Right cardiac atrium (tissue), 5 donors: ENCODE results near the gene TRIM63. TPM values are rescaled to one million over a fixed set of nuclear protein-coding genes. Genes with fewer than 3 reads are reported as not detected.

Experiments
- ATAC-seq, 2 donors: fragments of 200-7000 bp; cut with Tn5 transposase; one replicate each; pipeline versions ENCODE4 v1.8.0 to v1.9.1; 2020; ENCODE audit warnings: moderate library complexity in 2 of 2, mild to moderate bottlenecking in 1 of 2
- DNase-seq, 3 donors: peaks; one replicate each; pipeline ENCODE4 v3.0.0-alpha.2; 2020
- H3K27ac ChIP-seq: one replicate; pipeline ENCODE4 v1.5.1; 2013; ENCODE audit warnings: mild to moderate bottlenecking, low read length, control low read depth, moderate library complexity
- H3K27me3 ChIP-seq: one replicate; pipeline ENCODE4 v1.6.1; 2013; ENCODE audit not compliant: control insufficient read depth, insufficient read depth
- H3K4me1 ChIP-seq: one replicate; pipeline ENCODE4 v1.6.1; 2013; ENCODE audit warnings: low read length; ENCODE audit not compliant: control insufficient read depth, insufficient read depth
- H3K4me3 ChIP-seq: one replicate; pipeline ENCODE4 v1.5.1; 2013; ENCODE audit warnings: low read length, control low read depth
- H3K9me3 ChIP-seq: one replicate; pipeline ENCODE4 v1.6.1; 2013; ENCODE audit warnings: low read length; ENCODE audit not compliant: control insufficient read depth
- WGBS: extraction: QIAGEN DNeasy Blood & Tissue Kit; methylation state at CpG from one replicate; pipeline ENCODE4 v1.1.7; 2013; 5-methylcytosine and 5-hydroxymethylcytosine counted together
- intact Hi-C, 4 donors: fragments of 100-400 bp; cut with DNase I; formaldehyde crosslinking; loops; one replicate each; pipeline versions ENCODE4 v1.11.0 to v1.14.0; 2022 to 2023
- polyA plus RNA-seq: library from polyadenylated mRNA; stranded (reverse); fragments of 200-250 nt; gene quantifications from one replicate; pipeline ENCODE4 v1.2.3, GENCODE V29; 2013
- total RNA-seq, 4 donors: library from RNA; stranded (reverse); fragmentation: NEBNext Ultra II Directional; extraction: Animal tissue kit (Norgen Biotek cat#: 25700); gene quantifications; one replicate each; pipeline ENCODE4 v1.2.1, GENCODE V29; 2021
- donor health status: healthy with polysubstance abuse.
- donor health status: DM: no; HTN: yes; CAD: no.
- donor health status: DM: no; HTN: no; CAD: no.
- donor health status: DM: no; HTN: yes; CAD: no; lungs with severe emphysema.
- donor health status: DM: yes; HTN: yes; CAD: no.

The TRIM63 gene
- total and polyA plus RNA-seq, 5 donors, result 121 to 194 (median 163) TPM

DNA sequence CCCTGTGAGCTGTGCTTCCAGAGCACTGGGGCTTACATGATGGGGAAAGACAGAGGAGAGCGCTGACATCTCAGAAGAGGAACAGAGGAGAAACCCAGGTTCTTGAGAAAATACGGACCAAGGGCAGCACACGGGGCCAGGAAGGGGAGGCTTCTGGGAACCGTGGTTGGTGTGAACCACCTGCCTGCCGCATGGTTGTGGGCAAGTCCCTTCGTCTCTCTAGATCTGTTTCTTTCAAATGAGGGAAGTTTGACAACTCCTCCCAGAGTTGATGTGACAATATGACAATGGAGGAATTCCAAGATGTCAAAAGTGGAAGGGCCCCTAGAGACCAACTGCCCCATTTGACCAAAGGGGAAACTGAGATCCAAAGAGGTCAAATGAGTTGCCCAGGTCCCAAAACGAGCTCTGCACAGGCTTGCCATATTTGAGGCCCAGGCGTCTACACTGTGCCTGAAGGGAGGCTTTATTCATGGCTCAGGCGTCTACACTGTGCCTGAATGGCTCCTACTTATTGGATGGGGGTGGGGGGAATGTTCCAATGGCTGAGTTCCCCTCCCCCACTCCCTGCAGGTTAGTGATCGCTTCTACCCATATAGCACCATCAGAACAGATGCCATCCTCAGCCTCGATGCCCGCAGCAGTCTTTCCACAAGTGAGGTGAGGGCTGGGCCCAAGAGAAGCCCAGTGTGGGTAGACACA is 34.6 kb downstream of the TRIM63 start:
- H3K27ac ChIP-seq, result no peak overlapping the region
- DNase-seq (no peak), ATAC-seq (no peak)
- H3K4me1 ChIP-seq, result no peaks in the 10 kb centered on the region
- 84% methylated on average over 12 of the region's 12 CpGs for WGBS
- no peak overlapping the region for H3K4me3 ChIP-seq
- H3K27me3 ChIP-seq, result no peaks in the 10 kb centered on the region
- H3K9me3 ChIP-seq, result no peaks in the 10 kb centered on the region
- intact Hi-C loops, result loop anchor here in 3 of 4 donors (5.0 to 10.0 kb wide), 3 partner anchors 112 to 1328 kb away; no protein-coding TSS in a partner anchor

DNA sequence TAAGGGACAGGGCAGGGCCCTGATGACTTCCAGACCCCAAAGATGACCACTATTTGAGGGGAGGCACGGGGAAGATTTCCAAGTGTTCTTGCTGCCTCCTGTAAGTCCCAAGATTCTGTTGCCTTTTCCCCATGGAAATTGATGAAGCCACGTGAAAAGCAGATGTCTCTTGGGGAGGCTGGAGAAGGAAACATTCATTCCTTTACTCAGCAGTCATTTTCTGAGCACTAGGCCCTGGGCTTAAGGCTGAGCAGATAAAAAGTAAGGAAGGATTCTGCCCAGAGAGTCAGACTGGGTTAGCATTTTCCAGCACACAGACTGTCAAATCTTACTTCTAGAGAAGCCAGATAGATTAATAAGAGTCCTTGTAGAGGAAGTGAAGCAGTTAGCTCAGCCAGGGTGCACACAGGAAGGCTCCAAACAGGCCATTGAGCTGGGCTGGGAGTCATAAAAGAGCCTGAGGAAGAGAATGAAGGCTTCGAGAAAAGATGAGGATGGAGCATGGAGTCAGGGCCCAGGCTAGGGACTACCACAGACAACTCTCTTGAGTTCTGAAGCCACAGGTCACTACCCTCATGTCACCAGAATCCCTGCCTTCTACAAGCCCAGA is 35.7 kb downstream of the TRIM63 start:
- H3K27ac ChIP-seq, result no peak overlapping the region
- DNase-seq, result no peak
- ATAC-seq, result no peak
- no peaks in the 10 kb centered on the region for H3K9me3 ChIP-seq
- no peak overlapping the region for H3K4me3 ChIP-seq
- no peaks in the 10 kb centered on the region for H3K27me3 ChIP-seq
- WGBS, result 62% methylated on average over 3 of the region's 3 CpGs
- intact Hi-C loops, result loop anchor here in 3 of 4 donors (5.0 to 10.0 kb wide), 3 partner anchors 113 to 1327 kb away; no protein-coding TSS in a partner anchor
- no peaks in the 10 kb centered on the region for H3K4me1 ChIP-seq

DNA sequence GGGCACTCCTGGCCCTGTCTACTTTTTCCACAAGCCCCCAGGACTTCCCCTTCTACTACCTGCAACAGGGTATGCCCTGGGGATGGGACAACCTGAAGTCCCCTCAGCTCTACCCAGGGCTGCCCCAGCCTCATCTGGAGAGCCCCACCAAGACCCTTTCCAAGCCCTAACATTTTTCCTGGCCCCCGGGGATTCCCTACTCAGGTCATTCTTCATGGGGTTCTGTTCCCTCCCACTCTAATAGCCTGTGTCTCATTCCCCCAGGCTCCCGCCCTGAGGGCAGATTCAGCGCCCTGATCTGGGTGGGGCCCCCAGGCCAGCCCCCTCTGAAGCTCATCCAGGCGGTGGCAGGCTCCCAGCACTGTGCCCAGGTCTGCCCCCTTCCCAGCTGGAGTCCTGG is 36.2 kb downstream of the TRIM63 start:
- no peaks in the 10 kb centered on the region for H3K9me3 ChIP-seq
- WGBS, result 88% methylated on average over 4 of the region's 4 CpGs
- H3K27ac ChIP-seq, result no peak overlapping the region
- ATAC-seq (no peak), DNase-seq (no peak)
- intact Hi-C loops, result loop anchor here in 3 of 4 donors (5.0 to 10.0 kb wide), 3 partner anchors 114 to 1326 kb away; no protein-coding TSS in a partner anchor
- H3K27me3 ChIP-seq, result no peaks in the 10 kb centered on the region
- H3K4me3 ChIP-seq, result no peak overlapping the region
- no peaks in the 10 kb centered on the region for H3K4me1 ChIP-seq

DNA sequence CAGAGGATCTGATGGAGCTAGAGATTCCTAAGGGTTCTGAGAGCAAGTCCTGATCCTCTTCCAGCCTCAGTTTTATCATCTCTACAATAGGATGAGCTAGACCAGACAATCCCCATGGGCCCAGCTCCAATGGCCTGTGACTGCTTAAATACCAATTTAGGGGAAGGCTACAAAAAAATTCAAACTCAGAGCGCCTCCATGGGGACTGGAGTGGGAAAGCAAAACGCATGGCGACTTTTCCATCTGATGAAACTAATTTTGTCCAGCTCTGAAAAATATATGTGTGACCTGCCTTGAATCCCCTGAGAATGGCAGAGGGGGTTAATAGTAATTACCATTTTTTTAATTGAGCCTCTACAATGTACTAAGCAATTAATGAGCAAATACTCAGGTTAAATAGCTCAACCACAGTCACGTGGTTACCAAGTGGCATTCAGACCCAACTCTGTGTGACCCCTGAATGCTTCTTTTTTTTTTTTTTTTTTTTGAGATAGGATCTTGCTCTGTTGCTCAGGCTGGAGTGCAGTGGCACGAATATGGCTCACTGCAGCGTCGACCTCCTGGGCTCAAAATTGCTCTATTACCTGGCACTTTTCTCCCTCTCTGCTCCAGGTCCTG is 37.5 kb downstream of the TRIM63 start:
- Histone ChIP-seq H3K27ac (no peak overlapping the region), H3K4me1 (no peaks in the 10 kb centered on the region), H3K27me3 (no peaks in the 10 kb centered on the region), H3K4me3 (no peak overlapping the region), H3K9me3 (no peaks in the 10 kb centered on the region)
- intact Hi-C loops, result loop anchor here in 3 of 4 donors (5.0 to 10.0 kb wide), 3 partner anchors 115 to 1325 kb away; no protein-coding TSS in a partner anchor
- DNase-seq (no peak), ATAC-seq (no peak)
- 82% methylated on average over 7 of the region's 7 CpGs for WGBS

DNA sequence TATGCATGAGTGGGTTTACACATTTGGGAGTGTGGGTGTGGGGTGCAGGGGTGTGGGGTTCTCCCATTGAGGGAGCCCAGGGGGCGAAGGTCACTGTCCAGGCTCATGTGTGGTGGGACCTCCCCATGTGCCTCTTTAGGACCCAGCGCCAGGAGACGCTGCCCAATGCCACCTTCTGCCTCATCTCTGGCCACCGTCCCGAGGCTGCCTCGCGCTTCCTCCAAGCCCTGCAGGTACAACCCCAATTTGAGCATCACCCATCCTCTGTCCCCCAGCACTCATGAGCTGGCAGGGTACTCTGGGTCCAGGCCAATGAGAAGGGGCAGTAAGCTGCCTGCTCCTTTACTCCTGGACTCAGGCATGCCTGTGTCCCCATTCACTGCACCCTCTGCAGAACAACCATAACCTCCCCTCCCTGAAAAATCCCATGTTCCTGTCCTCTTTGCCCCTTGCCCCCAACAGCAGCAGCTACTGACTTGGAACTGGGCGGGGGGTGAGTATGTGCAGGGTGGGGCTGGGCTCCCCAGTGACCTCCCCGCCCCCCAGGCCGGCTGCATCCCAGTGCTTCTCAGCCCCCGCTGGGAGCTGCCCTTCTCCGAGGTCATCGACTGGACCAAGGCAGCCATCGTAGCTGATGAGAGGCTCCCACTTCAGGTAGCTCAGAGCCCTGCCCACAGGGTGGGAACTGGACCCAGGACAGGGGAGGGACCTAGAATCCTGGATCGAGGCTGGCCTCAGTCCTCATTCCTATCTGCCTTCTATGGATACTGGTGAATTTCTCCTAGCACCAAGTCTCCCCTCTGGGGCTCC is 38.2 kb downstream of the TRIM63 start:
- Histone ChIP-seq H3K27ac (no peak overlapping the region), H3K4me1 (no peaks in the 10 kb centered on the region), H3K4me3 (no peak overlapping the region), H3K27me3 (no peaks in the 10 kb centered on the region), H3K9me3 (no peaks in the 10 kb centered on the region)
- DNase-seq, result no peak
- intact Hi-C loops, result no loop called here
- WGBS, result 76% methylated on average over 15 of the region's 15 CpGs
- ATAC-seq, result no peak

DNA sequence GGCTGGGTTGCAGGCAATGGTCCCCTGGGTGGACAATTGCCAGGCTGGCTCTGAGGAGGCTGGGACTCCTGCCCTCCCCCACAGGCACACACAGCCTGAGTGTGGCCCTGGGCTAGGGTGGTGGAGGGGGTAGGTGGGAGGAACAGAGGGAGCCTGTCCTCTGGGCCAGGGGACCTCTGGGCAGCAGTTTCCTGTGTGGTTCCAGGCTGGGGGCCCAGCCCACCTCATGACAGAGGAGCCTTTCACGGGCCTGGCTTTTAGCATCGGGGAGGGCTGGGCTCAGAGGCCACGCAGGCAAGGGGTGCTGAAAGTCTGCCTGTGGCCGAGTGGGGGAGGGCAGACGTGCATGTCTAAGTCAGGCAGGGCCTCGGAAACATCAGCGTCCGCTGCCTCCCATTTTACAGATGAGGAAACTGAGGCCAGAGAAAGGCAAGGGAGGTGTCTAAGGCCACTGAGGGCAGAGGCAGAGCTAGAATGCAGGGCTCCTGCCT is 38.9 kb downstream of the TRIM63 start:
- Histone ChIP-seq H3K27ac (no peak overlapping the region), H3K27me3 (no peaks in the 10 kb centered on the region), H3K9me3 (no peaks in the 10 kb centered on the region), H3K4me1 (no peaks in the 10 kb centered on the region), H3K4me3 (no peak overlapping the region)
- no peak for DNase-seq
- ATAC-seq, result no peak
- intact Hi-C loops, result no loop called here
- WGBS, result 73% methylated on average over 8 of the region's 8 CpGs

DNA sequence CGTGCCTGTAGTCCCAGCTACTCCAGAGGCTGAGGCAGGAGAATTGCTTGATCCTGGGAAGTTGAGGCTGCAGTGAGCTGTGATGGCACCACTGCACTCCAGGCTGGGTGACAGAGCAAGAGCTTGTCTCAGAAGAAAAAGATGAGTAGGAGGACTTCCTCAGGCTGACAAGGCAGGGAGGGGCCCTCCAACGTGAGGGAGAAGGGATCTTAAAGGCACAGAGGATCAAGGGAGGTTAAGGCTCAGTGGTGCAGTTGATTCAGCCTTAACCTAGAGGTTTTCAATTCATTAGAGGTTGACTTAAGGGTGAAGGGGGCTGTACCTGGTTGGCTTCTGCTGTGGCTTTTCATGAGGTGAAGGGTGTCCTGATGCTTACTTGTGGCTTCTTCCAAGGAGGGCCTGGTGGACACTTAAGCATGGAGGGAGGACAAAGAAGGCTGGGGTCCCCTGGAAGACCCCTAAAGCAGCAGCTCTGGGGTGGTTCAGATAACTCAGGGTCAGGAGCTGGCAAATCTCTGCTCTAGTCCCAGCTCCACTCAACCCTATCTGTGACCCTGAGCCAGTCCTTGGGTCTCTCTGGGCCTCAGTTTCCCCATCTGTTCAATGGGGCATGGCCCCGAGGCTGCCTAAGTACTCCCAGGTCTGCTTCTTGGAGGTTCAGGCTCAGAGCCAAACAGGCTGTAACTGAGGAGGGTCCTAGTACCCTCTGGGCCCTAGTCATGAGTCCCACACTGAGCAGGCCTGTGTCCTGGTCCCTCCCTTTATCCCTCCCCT is 39.5 kb downstream of the TRIM63 start:
- Histone ChIP-seq H3K4me3 (no peak overlapping the region), H3K4me1 (no peaks in the 10 kb centered on the region), H3K9me3 (no peaks in the 10 kb centered on the region), H3K27me3 (no peaks in the 10 kb centered on the region), H3K27ac (no peak overlapping the region)
- WGBS, result 40% methylated on average over 3 of the region's 3 CpGs
- DNase-seq (peak in 1 of 3 donors; percentile 19), ATAC-seq (no peak)
- intact Hi-C loops, result no loop called here

DNA sequence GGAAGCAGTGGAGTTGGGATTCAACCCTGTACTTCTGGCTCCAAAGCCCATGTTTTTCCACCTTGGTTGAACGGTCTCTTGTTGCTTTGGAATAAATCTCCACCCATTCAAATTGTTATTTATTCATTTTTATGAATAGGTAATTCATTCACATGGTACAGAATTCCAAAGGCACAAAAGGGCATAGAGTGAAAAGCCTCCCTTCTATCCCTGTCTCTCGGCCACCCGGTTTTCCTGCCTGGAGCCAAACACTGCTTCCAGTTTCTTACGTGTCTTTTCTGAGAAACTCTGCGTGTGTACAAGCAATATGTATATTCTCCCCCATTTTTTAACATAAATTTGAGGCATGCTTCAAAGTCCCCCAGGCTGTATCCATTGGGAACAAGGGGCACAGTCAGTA is 41.9 kb downstream of the TRIM63 start:
- no peaks in the 10 kb centered on the region for H3K27me3 ChIP-seq
- DNase-seq (peak in 1 of 3 donors; percentile 5), ATAC-seq (no peak)
- intact Hi-C loops, result no loop called here
- 65% methylated on average over 5 of the region's 5 CpGs for WGBS
- H3K27ac ChIP-seq, result no peak overlapping the region
- no peaks in the 10 kb centered on the region for H3K9me3 ChIP-seq
- H3K4me3 ChIP-seq, result no peak overlapping the region
- H3K4me1 ChIP-seq, result peaks cover 10% of the 10 kb centered on the region

DNA sequence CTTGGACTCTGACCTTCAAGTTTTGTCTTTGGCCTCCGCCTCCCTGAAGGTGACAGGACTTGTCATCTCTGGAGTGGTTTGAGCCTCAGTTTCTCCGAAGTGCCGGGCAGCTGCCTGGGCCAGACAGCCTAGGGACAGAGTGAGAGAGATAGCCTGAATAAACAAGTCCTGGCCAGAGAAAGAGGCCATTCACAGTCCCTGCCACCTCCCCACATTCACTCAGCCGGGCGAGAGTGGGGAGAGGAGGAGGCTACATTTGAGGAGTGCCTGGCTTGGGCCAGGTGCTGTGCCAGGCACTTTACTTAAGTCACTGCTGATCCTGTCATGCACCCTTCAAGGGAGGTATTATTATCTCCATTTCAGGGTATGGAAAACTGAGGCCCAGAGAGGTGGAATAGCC is 42.4 kb downstream of the TRIM63 start:
- H3K9me3 ChIP-seq, result no peaks in the 10 kb centered on the region
- intact Hi-C loops, result no loop called here
- WGBS, result 66% methylated on average over 5 of the region's 5 CpGs
- no peaks in the 10 kb centered on the region for H3K27me3 ChIP-seq
- peaks cover 10% of the 10 kb centered on the region for H3K4me1 ChIP-seq
- no peak overlapping the region for H3K4me3 ChIP-seq
- ATAC-seq, result no peak
- H3K27ac ChIP-seq, result no peak overlapping the region
- no peak for DNase-seq

DNA sequence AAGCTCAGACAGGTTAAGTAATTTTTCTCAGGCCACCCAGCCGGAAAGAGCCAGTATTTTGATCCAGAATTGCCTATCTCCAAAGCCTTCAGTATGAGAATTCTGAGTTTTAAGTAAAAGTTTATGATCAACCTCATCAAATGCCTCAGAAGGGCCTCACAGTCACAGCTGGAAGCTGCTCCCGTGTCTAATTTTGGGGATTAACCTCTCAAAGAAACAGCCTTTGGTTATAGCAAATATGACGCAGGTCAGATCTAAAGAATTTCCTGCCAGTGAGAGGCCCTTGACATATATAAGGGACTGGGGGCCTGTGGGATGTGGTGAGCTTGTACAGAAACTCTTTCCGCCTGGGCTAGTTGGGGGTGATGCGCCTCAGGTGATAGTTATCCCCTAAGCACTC is 43.6 kb downstream of the TRIM63 start:
- no peak overlapping the region for H3K27ac ChIP-seq
- ATAC-seq, result no peak
- intact Hi-C loops, result no loop called here
- DNase-seq, result no peak
- no peaks in the 10 kb centered on the region for H3K27me3 ChIP-seq
- no peak overlapping the region for H3K4me3 ChIP-seq
- peaks cover 10% of the 10 kb centered on the region for H3K4me1 ChIP-seq
- 82% methylated on average over 5 of the region's 5 CpGs for WGBS
- no peaks in the 10 kb centered on the region for H3K9me3 ChIP-seq
